ENCODE measurements around the gene IL32. TPM values are rescaled to one million over a fixed set of nuclear protein-coding genes. Genes with fewer than 3 reads are reported as not detected.

The IL32 gene
- total RNA-seq, 1 experiment from 2014 or later, result 4.5 TPM

- H3K36me3 ChIP-seq (ENCODE audit: insufficient read depth, low read length, poor library complexity, severe bottlenecking), result peaks cover 6% of the 10 kb centered on the region
- ChIA-PET CTCF (interaction anchor here (3.2 kb wide), 1 partner anchor 17 kb away, joined by 10 read pairs; no protein-coding TSS in a partner anchor), POLR2A (ENCODE audit: low non-redundant PET) (interaction anchor here (0.6 kb wide), 1 partner anchor 8 kb away, joined by 3 read pairs; no protein-coding TSS in a partner anchor)
- no peaks in the 10 kb centered on the region for H3K9me3 ChIP-seq (ENCODE audit: low read depth, low read length, poor library complexity, severe bottlenecking)
- no peak for TF ChIP-seq EZH2 (IDR thresholded peaks at IDR 0.05; ENCODE audit: borderline replicate concordance, low read depth, low read length, poor library complexity, severe bottlenecking)
- TF ChIP-seq CTCF (conservative IDR thresholded peaks at IDR 0.05; ENCODE audit: low read depth, low read length), result no peak
- intact Hi-C loops (cut with micrococcal nuclease; ENCODE audit: unreplicated experiment), result no loop called here
- BruUV-seq (replicated peaks), result TSS peak; percentile 68
- no peaks in the 10 kb centered on the region for H3K27me3 ChIP-seq (replicated peaks; ENCODE audit: insufficient read depth, low read depth, low read length, poor library complexity)
- H3K4me3 ChIP-seq (ENCODE audit: low read depth, low read length, poor library complexity, severe bottlenecking), result peak overlapping the region; percentile 99
- H3K27ac ChIP-seq (ENCODE audit: low read depth, low read length, poor library complexity, severe bottlenecking), result peak overlapping the region; percentile 70
- H3K4me1 ChIP-seq (ENCODE audit: insufficient read depth, low read length, poor library complexity, severe bottlenecking), result peaks cover 19% of the 10 kb centered on the region
- DNase-seq (ENCODE audit: low spot score), result no peak
Observed at GRCh38 chr16:3112881-3113574, 47.6 kb downstream of the IL32 start.

GRCh38 chr16:3113765-3114479 lies 48.5 kb downstream of the IL32 start:
- DNase-seq (ENCODE audit: low spot score), result no peak
- ChIA-PET CTCF (interaction anchor here (3.2 kb wide), 1 partner anchor 16 kb away, joined by 10 read pairs; no protein-coding TSS in a partner anchor), POLR2A (ENCODE audit: low non-redundant PET) (interaction anchor here (0.6 kb wide), 1 partner anchor 8 kb away, joined by 3 read pairs; no protein-coding TSS in a partner anchor)
- intact Hi-C loops (cut with micrococcal nuclease; ENCODE audit: unreplicated experiment), result no loop called here
- TF ChIP-seq CTCF (conservative IDR thresholded peaks at IDR 0.05; ENCODE audit: low read depth, low read length), result no peak
- TF ChIP-seq EZH2 (IDR thresholded peaks at IDR 0.05; ENCODE audit: borderline replicate concordance, low read depth, low read length, poor library complexity, severe bottlenecking), result no peak
- Histone ChIP-seq H3K36me3 (ENCODE audit: insufficient read depth, low read length, poor library complexity, severe bottlenecking) (peaks cover 6% of the 10 kb centered on the region), H3K4me3 (ENCODE audit: low read depth, low read length, poor library complexity, severe bottlenecking) (peak overlapping the region; percentile 99), H3K27ac (ENCODE audit: low read depth, low read length, poor library complexity, severe bottlenecking) (no peak overlapping the region), H3K27me3 (replicated peaks; ENCODE audit: insufficient read depth, low read depth, low read length, poor library complexity) (no peaks in the 10 kb centered on the region), H3K9me3 (ENCODE audit: low read depth, low read length, poor library complexity, severe bottlenecking) (no peaks in the 10 kb centered on the region), H3K4me1 (ENCODE audit: insufficient read depth, low read length, poor library complexity, severe bottlenecking) (peaks cover 19% of the 10 kb centered on the region)
- no TSS peak for BruUV-seq (replicated peaks)

GRCh38 chr16:3115003-3115402 lies 49.6 kb downstream of the IL32 start:
- Histone ChIP-seq H3K36me3 (ENCODE audit: insufficient read depth, low read length, poor library complexity, severe bottlenecking) (peaks cover 8% of the 10 kb centered on the region), H3K9me3 (ENCODE audit: low read depth, low read length, poor library complexity, severe bottlenecking) (no peaks in the 10 kb centered on the region), H3K4me1 (ENCODE audit: insufficient read depth, low read length, poor library complexity, severe bottlenecking) (peaks cover 19% of the 10 kb centered on the region), H3K4me3 (ENCODE audit: low read depth, low read length, poor library complexity, severe bottlenecking) (no peak overlapping the region), H3K27me3 (replicated peaks; ENCODE audit: insufficient read depth, low read depth, low read length, poor library complexity) (no peaks in the 10 kb centered on the region), H3K27ac (ENCODE audit: low read depth, low read length, poor library complexity, severe bottlenecking) (no peak overlapping the region)
- TF ChIP-seq EZH2 (IDR thresholded peaks at IDR 0.05; ENCODE audit: borderline replicate concordance, low read depth, low read length, poor library complexity, severe bottlenecking) (no peak), CTCF (conservative IDR thresholded peaks at IDR 0.05; ENCODE audit: low read depth, low read length) (no peak)
- ChIA-PET POLR2A (ENCODE audit: low non-redundant PET) (no interaction called here), CTCF (interaction anchor here (3.2 kb wide), 1 partner anchor 15 kb away, joined by 10 read pairs; no protein-coding TSS in a partner anchor)
- BruUV-seq (replicated peaks), result no TSS peak
- DNase-seq (ENCODE audit: low spot score), result no peak
- intact Hi-C loops (cut with micrococcal nuclease; ENCODE audit: unreplicated experiment), result no loop called here

All from A673 (cell line).